ENCODE data around the gene GRID2. TPM values are rescaled to one million over a fixed set of nuclear protein-coding genes. Genes with fewer than 3 reads are reported as not detected.

The GRID2 gene
- polyA plus RNA-seq, 1 of the 3 experiments (the other 2 are of a cell fraction), result not detected

DNA sequence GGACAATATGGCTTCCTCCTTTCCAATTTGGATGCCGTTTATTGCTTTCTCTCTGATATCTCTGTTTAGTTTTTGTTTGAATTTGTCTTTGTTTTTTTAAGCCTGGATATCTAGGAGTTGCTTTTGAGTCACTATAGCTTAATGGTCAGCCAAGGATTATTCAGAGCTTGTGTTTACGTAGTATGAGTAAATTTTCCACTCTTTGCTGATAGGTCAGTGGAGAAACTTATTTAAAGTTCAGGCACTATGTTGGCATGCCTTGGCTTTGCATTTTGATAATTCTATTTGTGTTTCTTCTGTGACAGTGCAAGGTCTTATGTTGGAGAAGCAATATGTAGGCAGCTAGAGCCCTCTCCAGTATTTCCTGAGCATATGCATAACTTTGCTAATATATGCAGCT lies 315.2 kb downstream of the GRID2 start:
- no peak for DNase-seq

More for the DNA sequence above, 315.2 kb downstream of the GRID2 start:
- no peak overlapping the region for H3K9ac ChIP-seq
- no peaks in the 10 kb centered on the region for H3K9me2 ChIP-seq
- no peaks in the 10 kb centered on the region for H3F3A ChIP-seq (replicated peaks; ENCODE audit: insufficient read depth)
- H3K4me3 ChIP-seq (ENCODE audit: low read depth in 2 of 2, low read length in 1 of 2), result no peak overlapping the region
- H3K79me2 ChIP-seq (ENCODE audit: insufficient read depth), result no peaks in the 10 kb centered on the region
- H3K9me3 ChIP-seq, result no peaks in the 10 kb centered on the region
- CTCF ChIA-PET, result no interaction called here
- peak overlapping the region; percentile 29; the same call in 1 of the 2 replicates for H2AFZ ChIP-seq (ENCODE audit: low read depth)
- no peaks in the 10 kb centered on the region for H3K27me3 ChIP-seq (ENCODE audit: insufficient read depth)
- no peaks in the 10 kb centered on the region for H3K36me3 ChIP-seq (replicated peaks in 1 of 2; ENCODE audit: control insufficient read depth in 1 of 2, insufficient read depth in 2 of 2, low read length in 1 of 2)
- H4K20me1 ChIP-seq (ENCODE audit: insufficient read depth), result no peaks in the 10 kb centered on the region
- POLR2A ChIA-PET, result no interaction called here
- no peaks in the 10 kb centered on the region for H3K4me1 ChIP-seq (ENCODE audit: control insufficient read depth in 1 of 2, insufficient read depth in 2 of 2, low read depth in 1 of 2, low read length in 1 of 2)
- H3K27ac ChIP-seq (ENCODE audit: low read depth in 2 of 2, low read length in 1 of 2), result no peak overlapping the region
- TF ChIP-seq JUND (IDR thresholded peaks at IDR 0.05) (no peak), TAF1 (IDR thresholded peaks at IDR 0.05; ENCODE audit: borderline replicate concordance, low read depth, low read length) (no peak), EZH2phosphoT487 (IDR thresholded peaks at IDR 0.05; ENCODE audit: borderline replicate concordance, low read depth) (no peak), PBX3 (IDR thresholded peaks at IDR 0.05) (no peak), REST (IDR thresholded peaks at IDR 0.05; ENCODE audit: low read depth, low read length) (no peak), GATA2 (CRISPR knock-in tag; IDR thresholded peaks at IDR 0.05) (no peak), NRF1 (IDR thresholded peaks at IDR 0.05; ENCODE audit: low read depth, low read length) (no peak), TEAD4 (IDR thresholded peaks at IDR 0.05; ENCODE audit: borderline replicate concordance, insufficient read depth) (no peak), ELF1 (IDR thresholded peaks at IDR 0.05) (no peak), POLR2AphosphoS5 (IDR thresholded peaks at IDR 0.05; ENCODE audit: low read depth, low read length) (no peak), FOXJ3 (CRISPR knock-in tag; IDR thresholded peaks at IDR 0.05) (no peak), TCF12 (IDR thresholded peaks at IDR 0.05) (no peak), SIN3A (IDR thresholded peaks at IDR 0.05; ENCODE audit: borderline replicate concordance, low read depth, low read length) (no peak), RCOR1 (IDR thresholded peaks at IDR 0.05; ENCODE audit: low read length) (no peak), MEF2A (IDR thresholded peaks at IDR 0.05; ENCODE audit: borderline replicate concordance, low read depth) (no peak), FOXM1 (IDR thresholded peaks at IDR 0.05; ENCODE audit: low read depth) (no peak), CHD2 (IDR thresholded peaks at IDR 0.05; ENCODE audit: low read length, partially characterized antibody) (no peak), EP300 (IDR thresholded peaks at IDR 0.05; ENCODE audit: borderline replicate concordance in 1 of 2, low read depth in 1 of 2, low read length in 1 of 2) (no peak), FOSL2 (IDR thresholded peaks at IDR 0.05; ENCODE audit: borderline replicate concordance, low read depth) (no peak)
- TF ChIP-seq, protein P1, sequence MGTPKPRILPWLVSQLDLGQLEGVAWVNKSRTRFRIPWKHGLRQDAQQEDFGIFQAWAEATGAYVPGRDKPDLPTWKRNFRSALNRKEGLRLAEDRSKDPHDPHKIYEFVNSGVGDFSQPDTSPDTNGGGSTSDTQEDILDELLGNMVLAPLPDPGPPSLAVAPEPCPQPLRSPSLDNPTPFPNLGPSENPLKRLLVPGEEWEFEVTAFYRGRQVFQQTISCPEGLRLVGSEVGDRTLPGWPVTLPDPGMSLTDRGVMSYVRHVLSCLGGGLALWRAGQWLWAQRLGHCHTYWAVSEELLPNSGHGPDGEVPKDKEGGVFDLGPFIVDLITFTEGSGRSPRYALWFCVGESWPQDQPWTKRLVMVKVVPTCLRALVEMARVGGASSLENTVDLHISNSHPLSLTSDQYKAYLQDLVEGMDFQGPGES (IDR thresholded peaks at IDR 0.05; ENCODE audit: low read depth, low read length), result no peak
- WGBS (ENCODE audit: low lambda C conversion rate), result 66% methylated on average over 2 of the region's 2 CpGs
- no peak overlapping the region for H3K4me2 ChIP-seq

All from SK-N-SH (cell line).